Suprapubic skin (tissue), 4 donors: ENCODE data around the gene SPATS2.

Source experiments
- EP300 ChIP-seq: sonication (generic); formaldehyde crosslinking; IDR thresholded peaks from one replicate; pipeline ENCODE4 v1.6.1; 2017; ENCODE audit warnings: antibody characterized with exemption
- POLR2A ChIP-seq, 2 donors: fragments of 450-650 bp; IDR thresholded peaks; one replicate each; pipeline ENCODE4 v1.6.1; 2017; ENCODE audit warnings: antibody characterized with exemption in 2 of 2, mild to moderate bottlenecking in 2 of 2, moderate library complexity in 2 of 2
- POLR2AphosphoS5 ChIP-seq, 3 donors: sonication (generic); formaldehyde crosslinking; IDR thresholded peaks; one replicate each; pipeline ENCODE4 v1.6.1; 2017; ENCODE audit warnings: antibody characterized with exemption in 3 of 3
- TF ChIP-seq, protein P1 (sequence below), 2 donors: fragments of 200-600 bp in 1 of 2; fragments of 450-650 bp in 1 of 2; sonication (generic) in 1 of 2; IDR thresholded peaks; one replicate each; pipeline ENCODE4 v1.5.1; 2016 to 2019; ENCODE audit warnings: antibody characterized with exemption in 2 of 2, mild to moderate bottlenecking in 1 of 2, moderate library complexity in 1 of 2

DNA sequence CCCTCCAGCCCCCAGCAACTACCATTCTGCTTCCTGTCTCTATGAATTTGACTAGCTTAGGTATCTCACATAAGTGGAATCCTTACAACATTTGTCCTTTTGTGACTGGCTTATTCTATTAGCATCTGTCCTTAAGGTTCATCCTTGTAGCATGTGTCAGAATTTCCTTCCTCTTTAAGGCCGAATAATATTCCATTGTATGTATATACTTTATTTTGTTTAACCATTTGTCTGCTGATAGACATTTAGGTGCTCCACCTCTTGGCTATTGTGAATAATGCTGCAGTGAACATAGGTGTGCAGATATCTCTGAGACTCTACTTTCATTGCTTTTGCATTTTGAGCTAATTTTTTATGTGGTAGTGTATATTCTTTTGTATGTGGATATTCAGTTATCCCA is 75.7 kb downstream of the SPATS2 start:
- TF ChIP-seq, protein P1, sequence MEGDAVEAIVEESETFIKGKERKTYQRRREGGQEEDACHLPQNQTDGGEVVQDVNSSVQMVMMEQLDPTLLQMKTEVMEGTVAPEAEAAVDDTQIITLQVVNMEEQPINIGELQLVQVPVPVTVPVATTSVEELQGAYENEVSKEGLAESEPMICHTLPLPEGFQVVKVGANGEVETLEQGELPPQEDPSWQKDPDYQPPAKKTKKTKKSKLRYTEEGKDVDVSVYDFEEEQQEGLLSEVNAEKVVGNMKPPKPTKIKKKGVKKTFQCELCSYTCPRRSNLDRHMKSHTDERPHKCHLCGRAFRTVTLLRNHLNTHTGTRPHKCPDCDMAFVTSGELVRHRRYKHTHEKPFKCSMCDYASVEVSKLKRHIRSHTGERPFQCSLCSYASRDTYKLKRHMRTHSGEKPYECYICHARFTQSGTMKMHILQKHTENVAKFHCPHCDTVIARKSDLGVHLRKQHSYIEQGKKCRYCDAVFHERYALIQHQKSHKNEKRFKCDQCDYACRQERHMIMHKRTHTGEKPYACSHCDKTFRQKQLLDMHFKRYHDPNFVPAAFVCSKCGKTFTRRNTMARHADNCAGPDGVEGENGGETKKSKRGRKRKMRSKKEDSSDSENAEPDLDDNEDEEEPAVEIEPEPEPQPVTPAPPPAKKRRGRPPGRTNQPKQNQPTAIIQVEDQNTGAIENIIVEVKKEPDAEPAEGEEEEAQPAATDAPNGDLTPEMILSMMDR (IDR thresholded peaks at IDR 0.05) = no peak
- no peak for TF ChIP-seq EP300
- TF ChIP-seq POLR2AphosphoS5 (IDR thresholded peaks at IDR 0.05) = no peak
- no peak for TF ChIP-seq POLR2A (IDR thresholded peaks at IDR 0.05)
